HUES48 (cell line): ENCODE results near the gene KCNQ2.

Source experiments
- H3K27ac ChIP-seq: one replicate; pipeline ENCODE4 v1.7.0; 2013; ENCODE audit warnings: low read depth, low read length, inconsistent platforms
- H3K27me3 ChIP-seq: 2 replicates; pipeline ENCODE4 v1.6.1; 2013; ENCODE audit warnings: mild to moderate bottlenecking, low read length; ENCODE audit not compliant: control insufficient read depth, insufficient read depth
- H3K36me3 ChIP-seq: 2 replicates; pipeline ENCODE4 v1.6.1; 2013; ENCODE audit warnings: low read length; ENCODE audit not compliant: control insufficient read depth, insufficient read depth
- H3K4me1 ChIP-seq: 2 replicates; pipeline ENCODE4 v1.6.1; 2013; ENCODE audit warnings: mild to moderate bottlenecking, low read length; ENCODE audit not compliant: control insufficient read depth, insufficient read depth
- H3K4me3 ChIP-seq: 2 replicates; pipeline ENCODE4 v1.5.1; 2013; ENCODE audit warnings: mild to moderate bottlenecking, low read depth, low read length
- H3K9ac ChIP-seq: 2 replicates; pipeline ENCODE4 v1.6.1; 2013; ENCODE audit warnings: mild to moderate bottlenecking, low read depth, low read length, moderate library complexity
- H3K9me3 ChIP-seq: 2 replicates; pipeline ENCODE4 v1.6.1; 2013; ENCODE audit warnings: low read length; ENCODE audit not compliant: control insufficient read depth, insufficient read depth

KCNQ2 gene

DNA sequence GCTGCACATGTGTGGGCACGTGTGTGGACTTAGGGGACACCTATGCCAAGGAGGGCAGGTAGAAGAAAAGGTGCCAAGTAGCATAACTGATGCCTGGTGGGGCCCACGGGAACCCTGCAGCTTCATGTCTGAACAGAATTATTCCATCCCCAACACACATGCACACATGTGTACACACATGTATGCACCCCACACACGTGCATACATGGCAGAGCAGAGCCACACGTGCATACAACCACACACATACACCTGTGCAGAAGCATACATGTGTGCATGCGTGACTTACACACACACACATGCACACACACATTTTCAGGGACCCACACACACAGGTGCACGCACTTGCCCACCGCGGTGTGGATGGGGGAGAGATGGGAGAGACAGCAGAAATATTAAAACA, 59.6 kb downstream of the KCNQ2 start:
- H3K9ac ChIP-seq = no peak overlapping the region
- no peaks in the 10 kb centered on the region for H3K36me3 ChIP-seq
- no peak overlapping the region for H3K4me3 ChIP-seq
- H3K27me3 ChIP-seq = no peaks in the 10 kb centered on the region
- H3K4me1 ChIP-seq = peaks cover 3% of the 10 kb centered on the region; the same call in 1 of the 2 replicates
- H3K27ac ChIP-seq = no peak overlapping the region
- H3K9me3 ChIP-seq = no peaks in the 10 kb centered on the region

GRCh38 chr20:63411898-63412631, 60.4 kb downstream of the KCNQ2 start:
- H3K27ac ChIP-seq = no peak overlapping the region
- H3K4me3 ChIP-seq = no peak overlapping the region
- peaks cover 3% of the 10 kb centered on the region; the same call in 1 of the 2 replicates for H3K4me1 ChIP-seq
- no peak overlapping the region for H3K9ac ChIP-seq
- no peaks in the 10 kb centered on the region for H3K27me3 ChIP-seq
- H3K9me3 ChIP-seq = no peaks in the 10 kb centered on the region
- H3K36me3 ChIP-seq = no peaks in the 10 kb centered on the region

DNA sequence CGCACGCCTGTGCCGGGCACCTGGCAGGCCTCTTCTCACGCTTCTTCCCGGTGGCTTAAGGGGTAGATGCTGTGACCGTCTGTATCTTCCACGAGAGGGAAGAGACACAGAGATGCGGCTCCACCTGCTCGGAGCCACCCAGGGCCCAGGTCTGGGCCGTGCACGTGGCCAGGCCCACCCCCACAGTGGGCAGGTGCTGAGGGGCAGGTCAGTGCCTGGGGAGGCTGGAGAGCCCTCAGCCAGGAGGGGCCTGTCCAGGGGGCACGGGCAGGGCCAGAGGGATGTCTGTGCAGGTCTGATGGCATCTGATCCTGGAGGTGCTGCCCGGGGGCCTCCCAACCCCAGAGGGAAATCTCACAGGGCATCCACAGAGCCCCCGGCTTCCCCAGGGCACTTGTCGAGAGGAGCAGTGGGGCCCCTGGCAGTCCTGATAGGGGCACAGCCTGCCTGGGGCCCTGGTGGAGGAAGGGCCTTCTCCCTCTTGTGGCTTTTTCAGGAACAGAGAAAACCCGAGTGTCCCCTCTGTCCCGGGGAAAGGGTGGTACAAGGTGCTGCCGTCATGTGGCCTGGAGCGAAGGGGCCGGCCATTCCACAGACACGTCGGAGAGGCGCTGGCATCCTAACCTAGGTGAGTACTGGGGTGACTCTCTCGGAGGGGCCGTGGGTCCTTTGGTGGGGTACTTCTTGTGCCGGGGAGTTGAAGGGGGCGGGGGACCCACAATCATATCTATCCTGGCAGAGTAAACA, 61.1 kb downstream of the KCNQ2 start:
- Histone ChIP-seq H3K4me1 (peaks cover 3% of the 10 kb centered on the region; the same call in 1 of the 2 replicates), H3K36me3 (no peaks in the 10 kb centered on the region), H3K27ac (no peak overlapping the region), H3K27me3 (no peaks in the 10 kb centered on the region), H3K4me3 (no peak overlapping the region), H3K9me3 (no peaks in the 10 kb centered on the region), H3K9ac (no peak overlapping the region)

- no peak overlapping the region for H3K27ac ChIP-seq
- H3K36me3 ChIP-seq = no peaks in the 10 kb centered on the region
- H3K9me3 ChIP-seq = no peaks in the 10 kb centered on the region
- no peak overlapping the region for H3K9ac ChIP-seq
- no peaks in the 10 kb centered on the region for H3K27me3 ChIP-seq
- H3K4me1 ChIP-seq = peaks cover 3% of the 10 kb centered on the region; the same call in 1 of the 2 replicates
- H3K4me3 ChIP-seq = no peak overlapping the region
These were observed 62.5 kb downstream of the KCNQ2 start for GRCh38 chr20:63409834-63410435.

DNA sequence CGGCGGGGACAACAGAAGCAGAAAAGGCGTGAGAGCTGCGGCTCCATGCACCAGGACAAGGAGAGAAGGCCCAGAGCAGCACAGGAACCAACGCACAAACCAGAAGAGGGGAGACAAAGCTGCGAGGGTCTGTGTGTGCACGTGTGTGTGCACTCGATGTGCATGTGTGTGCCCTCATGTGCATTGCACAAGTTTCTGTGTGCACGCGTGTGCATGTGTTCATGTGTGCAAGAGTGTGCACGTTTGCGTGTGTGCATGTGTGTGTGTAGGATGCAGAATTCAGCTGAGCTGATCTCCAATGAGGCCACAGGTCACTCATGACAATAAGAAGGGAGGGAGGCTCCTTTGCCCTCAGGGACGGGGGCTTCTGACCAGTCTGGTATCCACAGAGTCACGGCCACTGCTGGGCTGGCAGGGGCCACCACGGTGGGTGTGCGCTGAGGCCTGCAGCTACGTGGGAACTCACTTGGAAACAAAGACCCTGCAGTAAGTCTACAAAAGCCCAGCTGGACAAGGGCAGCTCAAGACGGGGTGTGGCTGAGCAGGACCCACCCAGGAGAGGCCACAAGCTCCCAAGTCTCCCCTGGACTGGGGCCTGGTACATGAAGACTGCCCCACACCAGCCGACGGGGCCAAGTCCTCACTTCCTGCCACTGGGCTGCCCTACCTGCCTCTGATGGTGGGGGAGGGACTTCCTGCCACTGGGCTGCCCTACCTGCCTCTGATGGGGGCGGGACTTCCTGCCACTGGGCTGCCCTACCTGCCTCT, 63.2 kb downstream of the KCNQ2 start:
- no peak overlapping the region for H3K27ac ChIP-seq
- H3K9ac ChIP-seq = no peak overlapping the region; the same call in 1 of the 2 replicates
- no peaks in the 10 kb centered on the region for H3K36me3 ChIP-seq
- H3K4me3 ChIP-seq = no peak overlapping the region
- H3K27me3 ChIP-seq = no peaks in the 10 kb centered on the region
- peaks cover 7% of the 10 kb centered on the region; the same call in 1 of the 2 replicates for H3K4me1 ChIP-seq
- H3K9me3 ChIP-seq = no peaks in the 10 kb centered on the region

DNA sequence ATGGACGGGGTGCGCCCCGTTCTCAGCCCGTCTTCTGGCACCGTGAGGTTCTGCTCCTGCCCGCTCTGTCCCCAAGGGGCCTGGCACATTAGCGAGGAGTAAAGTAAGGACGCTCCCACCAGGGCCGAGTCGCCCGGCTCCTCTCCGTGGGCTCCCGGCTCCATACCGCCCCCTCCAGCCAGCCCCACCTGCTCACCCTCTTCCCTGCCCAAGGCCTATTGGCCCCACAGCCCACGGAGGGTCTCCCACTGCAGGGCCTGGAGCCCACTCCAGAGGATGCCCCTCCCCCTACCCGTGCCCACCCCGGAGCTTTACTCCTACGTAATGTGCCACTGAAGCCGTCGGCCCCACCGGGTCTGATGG, 63.8 kb downstream of the KCNQ2 start:
- H3K27ac ChIP-seq = no peak overlapping the region
- no peaks in the 10 kb centered on the region for H3K36me3 ChIP-seq
- H3K4me3 ChIP-seq = no peak overlapping the region
- peaks cover 7% of the 10 kb centered on the region; the same call in 1 of the 2 replicates for H3K4me1 ChIP-seq
- H3K9me3 ChIP-seq = no peaks in the 10 kb centered on the region
- H3K9ac ChIP-seq = no peak overlapping the region
- no peaks in the 10 kb centered on the region for H3K27me3 ChIP-seq

DNA sequence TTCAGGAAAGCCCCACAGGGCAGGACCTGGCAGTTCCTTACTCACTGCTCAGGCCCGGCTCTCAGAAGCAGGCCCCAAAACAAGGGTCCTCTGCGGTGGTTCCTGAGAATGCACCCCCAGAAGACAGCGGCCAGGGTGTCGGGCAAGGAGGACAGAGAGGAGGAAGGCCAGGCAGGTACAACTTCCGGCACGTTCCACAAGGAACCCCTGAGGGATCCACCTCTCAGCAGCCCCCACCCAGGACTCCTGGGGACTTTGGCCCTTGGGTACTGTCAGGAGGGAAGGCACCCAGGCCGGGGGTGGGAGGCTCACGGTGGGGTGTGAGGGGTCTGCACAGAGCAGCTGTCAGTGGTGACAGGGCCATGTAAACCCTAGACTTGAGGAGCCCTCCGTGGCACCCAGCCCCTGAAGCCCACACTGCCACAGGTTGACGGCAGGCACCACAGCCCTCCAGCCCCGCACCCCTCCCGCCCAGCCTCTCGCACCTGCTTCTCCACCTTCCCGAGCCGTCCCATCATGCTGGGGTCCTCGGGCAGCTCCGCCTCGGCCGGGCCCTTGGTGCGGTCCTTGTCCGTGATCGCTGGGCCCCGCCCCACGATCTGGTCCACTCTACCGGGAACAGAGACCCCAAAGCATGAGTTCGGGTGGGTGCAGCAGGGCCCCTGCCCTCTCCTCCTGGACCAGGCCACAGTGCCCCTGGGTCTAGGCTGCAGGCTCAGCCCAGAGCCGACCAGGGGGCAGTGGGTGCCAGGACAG, 64.3 kb downstream of the KCNQ2 start:
- H3K36me3 ChIP-seq = no peaks in the 10 kb centered on the region
- no peak overlapping the region for H3K4me3 ChIP-seq
- no peak overlapping the region for H3K9ac ChIP-seq
- H3K9me3 ChIP-seq = no peaks in the 10 kb centered on the region
- no peaks in the 10 kb centered on the region for H3K27me3 ChIP-seq
- H3K4me1 ChIP-seq = peaks cover 7% of the 10 kb centered on the region; the same call in 1 of the 2 replicates
- H3K27ac ChIP-seq = no peak overlapping the region

DNA sequence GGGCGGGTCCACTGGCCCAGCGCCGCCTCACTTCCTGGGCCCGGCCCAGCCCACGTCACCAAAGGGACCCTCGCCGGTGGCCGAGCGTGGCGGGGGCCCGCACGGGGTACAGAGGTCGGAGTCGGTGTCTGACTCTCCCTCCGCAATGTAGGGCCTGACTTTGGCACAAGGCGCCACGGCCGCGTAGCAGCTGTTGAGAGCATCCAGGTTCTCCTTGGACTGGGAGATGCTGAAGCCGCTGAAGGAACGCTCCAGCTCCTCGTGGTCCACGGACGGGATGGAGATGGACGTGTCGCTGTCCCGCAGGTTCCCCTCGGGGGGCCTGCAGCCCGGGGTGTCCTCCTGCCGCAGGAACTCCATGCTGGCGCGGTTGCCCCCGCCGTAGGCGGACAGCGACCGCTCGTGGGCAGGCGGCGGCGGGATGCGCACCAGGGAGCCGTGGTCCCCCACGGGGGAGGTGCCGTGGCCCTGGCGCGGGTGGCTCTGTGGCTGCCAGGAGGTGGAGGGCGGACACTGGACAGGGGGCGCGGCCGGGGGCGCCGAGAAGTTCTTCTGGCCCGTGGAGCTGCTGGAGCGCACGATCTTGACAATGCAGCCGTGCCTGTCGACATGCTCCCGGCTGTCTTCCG, 65.7 kb downstream of the KCNQ2 start:
- Histone ChIP-seq H3K36me3 (no peaks in the 10 kb centered on the region), H3K4me3 (no peak overlapping the region), H3K4me1 (peaks cover 7% of the 10 kb centered on the region; the same call in 1 of the 2 replicates), H3K9ac (no peak overlapping the region), H3K27ac (no peak overlapping the region), H3K9me3 (no peaks in the 10 kb centered on the region), H3K27me3 (no peaks in the 10 kb centered on the region)

DNA sequence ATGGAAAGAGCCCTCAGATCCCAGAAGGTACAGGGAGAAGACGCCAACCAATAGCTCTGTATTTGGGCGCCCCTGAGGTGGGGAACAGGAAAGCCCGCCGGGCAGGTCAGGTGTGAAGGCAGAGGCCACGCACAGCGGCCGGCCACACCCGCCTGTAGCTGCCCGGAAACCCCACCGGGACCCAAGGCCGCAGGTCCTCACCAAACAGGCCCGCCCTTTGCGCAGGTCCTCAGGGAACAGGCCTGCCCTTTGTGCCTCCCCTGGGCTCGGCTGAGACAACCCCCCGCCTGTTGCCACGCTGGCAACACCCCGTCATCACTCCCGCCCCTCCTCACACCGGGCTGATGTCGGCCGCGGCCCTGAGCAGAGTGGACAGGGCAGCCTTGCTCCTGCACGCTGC, 66.4 kb downstream of the KCNQ2 start:
- no peaks in the 10 kb centered on the region for H3K27me3 ChIP-seq
- H3K36me3 ChIP-seq = no peaks in the 10 kb centered on the region
- no peak overlapping the region for H3K27ac ChIP-seq
- no peak overlapping the region for H3K4me3 ChIP-seq
- H3K9me3 ChIP-seq = no peaks in the 10 kb centered on the region
- H3K4me1 ChIP-seq = peaks cover 7% of the 10 kb centered on the region; the same call in 1 of the 2 replicates
- no peak overlapping the region for H3K9ac ChIP-seq
